ENCODE measurements around the gene CCDC190. TPM values are rescaled to one million over a fixed set of nuclear protein-coding genes. Genes with fewer than 3 reads are reported as not detected.

Gene CCDC190
- total and polyA plus RNA-seq, 9 of the 15 experiments (the other 6 are each of a cell fraction or from before 2014, with no cell fraction given), result not detected

- no peak for TF ChIP-seq ZNF407 (IDR thresholded peaks at IDR 0.05; ENCODE audit: low read depth)
- TF ChIP-seq ZNF830 (CRISPR knock-in tag; IDR thresholded peaks at IDR 0.05), result no peak
- TF ChIP-seq ZNF140 (CRISPR knock-in tag; IDR thresholded peaks at IDR 0.05), result no peak
- no peak for TF ChIP-seq FOSL1 (tag; conservative IDR thresholded peaks at IDR 0.05)
- no peak for TF ChIP-seq CREBBP (IDR thresholded peaks at IDR 0.05; ENCODE audit: low read depth, low read length)
- TF ChIP-seq, protein P1, sequence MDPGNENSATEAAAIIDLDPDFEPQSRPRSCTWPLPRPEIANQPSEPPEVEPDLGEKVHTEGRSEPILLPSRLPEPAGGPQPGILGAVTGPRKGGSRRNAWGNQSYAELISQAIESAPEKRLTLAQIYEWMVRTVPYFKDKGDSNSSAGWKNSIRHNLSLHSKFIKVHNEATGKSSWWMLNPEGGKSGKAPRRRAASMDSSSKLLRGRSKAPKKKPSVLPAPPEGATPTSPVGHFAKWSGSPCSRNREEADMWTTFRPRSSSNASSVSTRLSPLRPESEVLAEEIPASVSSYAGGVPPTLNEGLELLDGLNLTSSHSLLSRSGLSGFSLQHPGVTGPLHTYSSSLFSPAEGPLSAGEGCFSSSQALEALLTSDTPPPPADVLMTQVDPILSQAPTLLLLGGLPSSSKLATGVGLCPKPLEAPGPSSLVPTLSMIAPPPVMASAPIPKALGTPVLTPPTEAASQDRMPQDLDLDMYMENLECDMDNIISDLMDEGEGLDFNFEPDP (CRISPR knock-in tag; IDR thresholded peaks at IDR 0.05), result no peak
- no peak for TF ChIP-seq POLR3G (IDR thresholded peaks at IDR 0.05; ENCODE audit: extremely low read depth, insufficient read length, insufficient replicate concordance)
- no peak for TF ChIP-seq ATF7 (IDR thresholded peaks at IDR 0.05)
Measured at GRCh38 chr1:162832470-162832869, 28.5 kb downstream of the CCDC190 start (continued).

All from K562 (cell line).